Ishikawa (cell line): Measurements from ENCODE around the gene PIWIL1.

Experiments
- CEBPB ChIP-seq: IDR thresholded peaks from 2 replicates; pipeline ENCODE4 v1.6.1; 2012
- CREB1 ChIP-seq: IDR thresholded peaks from 2 replicates; pipeline ENCODE4 v1.6.1; 2012; ENCODE audit warnings: low read depth
- EGR1 ChIP-seq: IDR thresholded peaks from 2 replicates; pipeline ENCODE4 v1.6.1; 2012
- EP300 ChIP-seq: IDR thresholded peaks from 2 replicates; pipeline ENCODE4 v1.6.1; 2012; ENCODE audit warnings: borderline replicate concordance
- FOXM1 ChIP-seq: IDR thresholded peaks from 2 replicates; pipeline ENCODE4 v1.6.1; 2012; ENCODE audit warnings: low read depth, borderline replicate concordance
- MAX ChIP-seq: IDR thresholded peaks from 2 replicates; pipeline ENCODE4 v1.6.1; 2012
- NFIC ChIP-seq: IDR thresholded peaks from 2 replicates; pipeline ENCODE4 v1.6.1; 2012
- RAD21 ChIP-seq: IDR thresholded peaks from 2 replicates; pipeline ENCODE4 v1.6.1; 2012; ENCODE audit warnings: low read depth
- REST ChIP-seq: IDR thresholded peaks from 2 replicates; pipeline ENCODE4 v1.6.1; 2012; ENCODE audit warnings: low read depth, mild to moderate bottlenecking
- TAF1 ChIP-seq: IDR thresholded peaks from 2 replicates; pipeline ENCODE4 v1.6.1; 2012; ENCODE audit warnings: low read depth, mild to moderate bottlenecking
- TEAD4 ChIP-seq: IDR thresholded peaks from 2 replicates; pipeline ENCODE4 v1.6.1; 2012
- USF1 ChIP-seq: IDR thresholded peaks from 2 replicates; pipeline ENCODE4 v1.6.1; 2012
- YY1 ChIP-seq: IDR thresholded peaks from 2 replicates; pipeline ENCODE4 v1.6.1; 2012; ENCODE audit warnings: low read depth
- ZBTB7A ChIP-seq: IDR thresholded peaks from 2 replicates; pipeline ENCODE4 v1.6.1; 2012; ENCODE audit warnings: low read depth

- TF ChIP-seq CREB1: no peak
- TF ChIP-seq EGR1: no peak
- no peak for TF ChIP-seq MAX
- TF ChIP-seq ZBTB7A: no peak
- no peak for TF ChIP-seq YY1
- no peak for TF ChIP-seq REST
- no peak for TF ChIP-seq CEBPB
- no peak for TF ChIP-seq EP300
- TF ChIP-seq TEAD4: no peak
- no peak for TF ChIP-seq RAD21
- no peak for TF ChIP-seq FOXM1
- TF ChIP-seq NFIC: no peak
- TF ChIP-seq USF1: no peak
- TF ChIP-seq TAF1: no peak
Observed at GRCh38 chr12:130412384-130412783, 74.7 kb downstream of the PIWIL1 start.
